ENCODE data around the gene USP54. TPM values are rescaled to one million over a fixed set of nuclear protein-coding genes. Genes with fewer than 3 reads are reported as not detected.
A peak's percentile ranks its signal among the peaks of the same experiment; 100 is the strongest.

USP54 gene
- total and polyA plus RNA-seq, 9 of the 15 experiments (the other 6 are each of a cell fraction or from before 2014, with no cell fraction given), result 3.8 to 40.1 (median 16.9) TPM

GRCh38 chr10:73625004-73625883 lies 34.1 kb upstream of the USP54 start (continued):
- TF ChIP-seq, protein P1, sequence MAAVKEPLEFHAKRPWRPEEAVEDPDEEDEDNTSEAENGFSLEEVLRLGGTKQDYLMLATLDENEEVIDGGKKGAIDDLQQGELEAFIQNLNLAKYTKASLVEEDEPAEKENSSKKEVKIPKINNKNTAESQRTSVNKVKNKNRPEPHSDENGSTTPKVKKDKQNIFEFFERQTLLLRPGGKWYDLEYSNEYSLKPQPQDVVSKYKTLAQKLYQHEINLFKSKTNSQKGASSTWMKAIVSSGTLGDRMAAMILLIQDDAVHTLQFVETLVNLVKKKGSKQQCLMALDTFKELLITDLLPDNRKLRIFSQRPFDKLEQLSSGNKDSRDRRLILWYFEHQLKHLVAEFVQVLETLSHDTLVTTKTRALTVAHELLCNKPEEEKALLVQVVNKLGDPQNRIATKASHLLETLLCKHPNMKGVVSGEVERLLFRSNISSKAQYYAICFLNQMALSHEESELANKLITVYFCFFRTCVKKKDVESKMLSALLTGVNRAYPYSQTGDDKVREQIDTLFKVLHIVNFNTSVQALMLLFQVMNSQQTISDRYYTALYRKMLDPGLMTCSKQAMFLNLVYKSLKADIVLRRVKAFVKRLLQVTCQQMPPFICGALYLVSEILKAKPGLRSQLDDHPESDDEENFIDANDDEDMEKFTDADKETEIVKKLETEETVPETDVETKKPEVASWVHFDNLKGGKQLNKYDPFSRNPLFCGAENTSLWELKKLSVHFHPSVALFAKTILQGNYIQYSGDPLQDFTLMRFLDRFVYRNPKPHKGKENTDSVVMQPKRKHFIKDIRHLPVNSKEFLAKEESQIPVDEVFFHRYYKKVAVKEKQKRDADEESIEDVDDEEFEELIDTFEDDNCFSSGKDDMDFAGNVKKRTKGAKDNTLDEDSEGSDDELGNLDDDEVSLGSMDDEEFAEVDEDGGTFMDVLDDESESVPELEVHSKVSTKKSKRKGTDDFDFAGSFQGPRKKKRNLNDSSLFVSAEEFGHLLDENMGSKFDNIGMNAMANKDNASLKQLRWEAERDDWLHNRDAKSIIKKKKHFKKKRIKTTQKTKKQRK (IDR thresholded peaks at IDR 0.05; ENCODE audit: borderline replicate concordance, low read depth, low read length), result no peak
- TF ChIP-seq FOXK2 (conservative IDR thresholded peaks at IDR 0.05 in 1 of 2, IDR thresholded peaks at IDR 0.05 in 1 of 2; ENCODE audit: low read depth in 2 of 2), result no peak
- peak; percentile 16; the same call in 1 of the 2 replicates for TF ChIP-seq DPF2 (IDR thresholded peaks at IDR 0.05)
- no peak for TF ChIP-seq ZNF121 (CRISPR knock-in tag; conservative IDR thresholded peaks at IDR 0.05)
- TF ChIP-seq SMAD4 (CRISPR knock-in tag; conservative IDR thresholded peaks at IDR 0.05), result no peak
- TF ChIP-seq UBTF (IDR thresholded peaks at IDR 0.05; ENCODE audit: borderline replicate concordance in 1 of 2, low read depth in 2 of 2, low read length in 2 of 2), result peak; percentile 88 to 90; a peak in 3 of 4 replicates
- TF ChIP-seq ZNF76 (CRISPR knock-in tag; IDR thresholded peaks at IDR 0.05; ENCODE audit: borderline replicate concordance), result no peak
- TF ChIP-seq, protein P2, sequence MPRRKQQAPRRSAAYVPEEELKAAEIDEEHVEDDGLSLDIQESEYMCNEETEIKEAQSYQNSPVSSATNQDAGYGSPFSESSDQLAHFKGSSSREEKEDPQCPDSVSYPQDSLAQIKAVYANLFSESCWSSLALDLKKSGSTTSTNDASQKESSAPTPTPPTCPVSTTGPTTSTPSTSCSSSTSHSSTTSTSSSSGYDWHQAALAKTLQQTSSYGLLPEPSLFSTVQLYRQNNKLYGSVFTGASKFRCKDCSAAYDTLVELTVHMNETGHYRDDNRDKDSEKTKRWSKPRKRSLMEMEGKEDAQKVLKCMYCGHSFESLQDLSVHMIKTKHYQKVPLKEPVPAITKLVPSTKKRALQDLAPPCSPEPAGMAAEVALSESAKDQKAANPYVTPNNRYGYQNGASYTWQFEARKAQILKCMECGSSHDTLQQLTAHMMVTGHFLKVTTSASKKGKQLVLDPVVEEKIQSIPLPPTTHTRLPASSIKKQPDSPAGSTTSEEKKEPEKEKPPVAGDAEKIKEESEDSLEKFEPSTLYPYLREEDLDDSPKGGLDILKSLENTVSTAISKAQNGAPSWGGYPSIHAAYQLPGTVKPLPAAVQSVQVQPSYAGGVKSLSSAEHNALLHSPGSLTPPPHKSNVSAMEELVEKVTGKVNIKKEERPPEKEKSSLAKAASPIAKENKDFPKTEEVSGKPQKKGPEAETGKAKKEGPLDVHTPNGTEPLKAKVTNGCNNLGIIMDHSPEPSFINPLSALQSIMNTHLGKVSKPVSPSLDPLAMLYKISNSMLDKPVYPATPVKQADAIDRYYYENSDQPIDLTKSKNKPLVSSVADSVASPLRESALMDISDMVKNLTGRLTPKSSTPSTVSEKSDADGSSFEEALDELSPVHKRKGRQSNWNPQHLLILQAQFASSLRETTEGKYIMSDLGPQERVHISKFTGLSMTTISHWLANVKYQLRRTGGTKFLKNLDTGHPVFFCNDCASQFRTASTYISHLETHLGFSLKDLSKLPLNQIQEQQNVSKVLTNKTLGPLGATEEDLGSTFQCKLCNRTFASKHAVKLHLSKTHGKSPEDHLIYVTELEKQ (CRISPR knock-in tag; IDR thresholded peaks at IDR 0.05), result no peak
- no peak for TF ChIP-seq CBX8 (IDR thresholded peaks at IDR 0.05; ENCODE audit: borderline replicate concordance, extremely low read depth, low read depth, low read length, poor library complexity, severe bottlenecking)
- no peak for TF ChIP-seq ZNF140 (CRISPR knock-in tag; IDR thresholded peaks at IDR 0.05)
- TF ChIP-seq NCOA1 (IDR thresholded peaks at IDR 0.05; ENCODE audit: low read depth), result 0 out of 2 replicates have a peak, but pooled peaks have one; percentile 40
- no peak for TF ChIP-seq EP300 (IDR thresholded peaks at IDR 0.05; ENCODE audit: low read length)
- no peak for TF ChIP-seq POLR2G (IDR thresholded peaks at IDR 0.05; ENCODE audit: low read depth, low read length)
- TF ChIP-seq RHOXF2B (CRISPR knock-in tag; conservative IDR thresholded peaks at IDR 0.05), result no peak
- TF ChIP-seq ZKSCAN1 (IDR thresholded peaks at IDR 0.05; ENCODE audit: low read depth, low read length), result no peak
- TF ChIP-seq ASH1L (IDR thresholded peaks at IDR 0.05; ENCODE audit: borderline replicate concordance, low read depth, partially characterized antibody), result no peak
- TF ChIP-seq TEAD4 (IDR thresholded peaks at IDR 0.05; ENCODE audit: low read length), result no peak
- no peak for TF ChIP-seq TEAD4 (CRISPR knock-in tag; IDR thresholded peaks at IDR 0.05; ENCODE audit: borderline replicate concordance)

All from K562 (cell line).